Vagina (tissue), 2 donors: ENCODE measurements around the gene DSE.

Source experiments
- POLR2AphosphoS5 ChIP-seq, 2 donors: sonication (generic); formaldehyde crosslinking; IDR thresholded peaks; one replicate each; pipeline ENCODE4 v1.9.0; 2017; ENCODE audit warnings: antibody characterized with exemption in 2 of 2, mild to moderate bottlenecking in 2 of 2, low read depth in 1 of 2; ENCODE audit not compliant: insufficient read depth in 1 of 2
- TF ChIP-seq, protein P1 (sequence below), 3 experiments: fragments of 450-650 bp in 2 of 3; fragments of 200-600 bp in 1 of 3; sonication (generic) in 1 of 3; IDR thresholded peaks; one replicate each; pipeline ENCODE4 v1.5.1; 2017 to 2019; ENCODE audit warnings: antibody characterized with exemption in 3 of 3, mild to moderate bottlenecking in 2 of 3, moderate library complexity in 2 of 3

- TF ChIP-seq, protein P1, sequence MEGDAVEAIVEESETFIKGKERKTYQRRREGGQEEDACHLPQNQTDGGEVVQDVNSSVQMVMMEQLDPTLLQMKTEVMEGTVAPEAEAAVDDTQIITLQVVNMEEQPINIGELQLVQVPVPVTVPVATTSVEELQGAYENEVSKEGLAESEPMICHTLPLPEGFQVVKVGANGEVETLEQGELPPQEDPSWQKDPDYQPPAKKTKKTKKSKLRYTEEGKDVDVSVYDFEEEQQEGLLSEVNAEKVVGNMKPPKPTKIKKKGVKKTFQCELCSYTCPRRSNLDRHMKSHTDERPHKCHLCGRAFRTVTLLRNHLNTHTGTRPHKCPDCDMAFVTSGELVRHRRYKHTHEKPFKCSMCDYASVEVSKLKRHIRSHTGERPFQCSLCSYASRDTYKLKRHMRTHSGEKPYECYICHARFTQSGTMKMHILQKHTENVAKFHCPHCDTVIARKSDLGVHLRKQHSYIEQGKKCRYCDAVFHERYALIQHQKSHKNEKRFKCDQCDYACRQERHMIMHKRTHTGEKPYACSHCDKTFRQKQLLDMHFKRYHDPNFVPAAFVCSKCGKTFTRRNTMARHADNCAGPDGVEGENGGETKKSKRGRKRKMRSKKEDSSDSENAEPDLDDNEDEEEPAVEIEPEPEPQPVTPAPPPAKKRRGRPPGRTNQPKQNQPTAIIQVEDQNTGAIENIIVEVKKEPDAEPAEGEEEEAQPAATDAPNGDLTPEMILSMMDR (IDR thresholded peaks at IDR 0.05): no peak
- no peak for TF ChIP-seq POLR2AphosphoS5 (IDR thresholded peaks at IDR 0.05; ENCODE audit: insufficient read depth in 1 of 2, low read depth in 1 of 2)
These were observed 22.7 kb downstream of the DSE start for GRCh38 chr6:116393430-116393829.
